ENCODE results near the gene UBE2L5. TPM values are rescaled to one million over a fixed set of nuclear protein-coding genes. Genes with fewer than 3 reads are reported as not detected.

The UBE2L5 gene
- total RNA-seq, 2 experiments from 2014 or later = 0.11 TPM; not detected in 1

GRCh38 chr13:30429721-30430694 lies 7.7 kb downstream of the UBE2L5 start:
- H3K27me3 Mint-ChIP-seq = no peaks in the 10 kb centered on the region
- ChIA-PET POLR2A (interaction anchor here (0.8 to 1.3 kb wide), 3 partner anchors 8 to 36 kb away, joined by 3 to 4 read pairs (median 3); partner anchors contain the start of genes HMGB1 and UBE2L5), CTCF (interaction anchor here (1.4 kb wide), 1 partner anchor 59 kb away, joined by 3 read pairs; no protein-coding TSS in a partner anchor)
- no peaks in the 10 kb centered on the region for H3K9me3 Mint-ChIP-seq
- Histone ChIP-seq H3K36me3 (ENCODE audit: insufficient read depth, low read length) (no peaks in the 10 kb centered on the region), H3K4me3 (ENCODE audit: low read length) (no peak overlapping the region), H3K4me1 (ENCODE audit: insufficient read depth, low read length) (no peaks in the 10 kb centered on the region), H3K27me3 (ENCODE audit: control insufficient read depth in 1 of 2, insufficient read depth in 2 of 2, low read length in 2 of 2) (no peaks in the 10 kb centered on the region), H3K27ac (ENCODE audit: low read depth in 1 of 2, low read length in 2 of 2) (no peak overlapping the region), H3K9me3 (ENCODE audit: control insufficient read depth in 1 of 2, insufficient read depth in 1 of 2, low read length in 2 of 2) (no peaks in the 10 kb centered on the region)
- no peak overlapping the region for H3K27ac Mint-ChIP-seq
- peaks cover 8% of the 10 kb centered on the region for H3K4me1 Mint-ChIP-seq (ENCODE audit: low read depth)
- DNase-seq (peak in 3 of 14 experiments; percentile 45 to 62 (median 46)), ATAC-seq (ENCODE audit: poor library complexity) (peak; percentile 56)
- no peaks in the 10 kb centered on the region for H3K36me3 Mint-ChIP-seq (ENCODE audit: low read depth)
- no peak for TF ChIP-seq CTCF (IDR thresholded peaks at IDR 0.05)
- intact Hi-C loops (cut with DNase I, micrococcal nuclease) = no loop called here
- no peak overlapping the region for H3K4me3 Mint-ChIP-seq

- H3K4me1 Mint-ChIP-seq (ENCODE audit: low read depth) = peaks cover 8% of the 10 kb centered on the region
- intact Hi-C loops (cut with DNase I, micrococcal nuclease) = no loop called here
- CTCF ChIA-PET = interaction anchor here (0.7 kb wide), 1 partner anchor 18 kb away, joined by 3 read pairs; no protein-coding TSS in a partner anchor
- Histone ChIP-seq H3K27ac (ENCODE audit: low read depth in 1 of 2, low read length in 2 of 2) (no peak overlapping the region), H3K4me3 (ENCODE audit: low read length) (no peak overlapping the region), H3K27me3 (ENCODE audit: control insufficient read depth in 1 of 2, insufficient read depth in 2 of 2, low read length in 2 of 2) (no peaks in the 10 kb centered on the region), H3K9me3 (ENCODE audit: control insufficient read depth in 1 of 2, insufficient read depth in 1 of 2, low read length in 2 of 2) (no peaks in the 10 kb centered on the region), H3K36me3 (ENCODE audit: insufficient read depth, low read length) (no peaks in the 10 kb centered on the region), H3K4me1 (ENCODE audit: insufficient read depth, low read length) (no peaks in the 10 kb centered on the region)
- no peaks in the 10 kb centered on the region for H3K36me3 Mint-ChIP-seq (ENCODE audit: low read depth)
- POLR2A ChIA-PET = interaction anchor here (0.8 to 1.3 kb wide), 3 partner anchors 9 to 60 kb away, joined by 3 to 4 read pairs (median 4); partner anchors contain the start of gene UBE2L5
- DNase-seq (no peak), ATAC-seq (ENCODE audit: poor library complexity) (no peak)
- no peak overlapping the region for H3K4me3 Mint-ChIP-seq
- no peaks in the 10 kb centered on the region for H3K9me3 Mint-ChIP-seq
- no peaks in the 10 kb centered on the region for H3K27me3 Mint-ChIP-seq
- no peak for TF ChIP-seq CTCF (IDR thresholded peaks at IDR 0.05)
- H3K27ac Mint-ChIP-seq = no peak overlapping the region
These were observed 9.1 kb downstream of the UBE2L5 start for GRCh38 chr13:30431269-30431940.

GRCh38 chr13:30435911-30436451 lies 13.7 kb downstream of the UBE2L5 start:
- no peaks in the 10 kb centered on the region for H3K9me3 ChIP-seq (ENCODE audit: control insufficient read depth in 1 of 2, insufficient read depth in 1 of 2, low read length in 2 of 2)
- no peak overlapping the region for H3K4me3 Mint-ChIP-seq
- H3K27ac ChIP-seq (ENCODE audit: low read depth in 1 of 2, low read length in 2 of 2) = no peak overlapping the region
- DNase-seq (no peak), ATAC-seq (ENCODE audit: poor library complexity) (no peak)
- intact Hi-C loops (cut with DNase I, micrococcal nuclease) = no loop called here
- TF ChIP-seq CTCF (IDR thresholded peaks at IDR 0.05) = no peak
- H3K4me1 Mint-ChIP-seq (ENCODE audit: low read depth) = peaks cover under 1% of the 10 kb centered on the region
- no peak overlapping the region for H3K27ac Mint-ChIP-seq
- no peaks in the 10 kb centered on the region for H3K27me3 ChIP-seq (ENCODE audit: control insufficient read depth in 1 of 2, insufficient read depth in 2 of 2, low read length in 2 of 2)
- CTCF ChIA-PET = no interaction called here
- H3K36me3 Mint-ChIP-seq (ENCODE audit: low read depth) = no peaks in the 10 kb centered on the region
- POLR2A ChIA-PET = interaction anchor here (1.4 kb wide), 1 partner anchor 64 kb away, joined by 3 read pairs; no protein-coding TSS in a partner anchor
- no peaks in the 10 kb centered on the region for H3K4me1 ChIP-seq (ENCODE audit: insufficient read depth, low read length)
- no peaks in the 10 kb centered on the region for H3K9me3 Mint-ChIP-seq
- H3K27me3 Mint-ChIP-seq = no peaks in the 10 kb centered on the region
- no peaks in the 10 kb centered on the region for H3K36me3 ChIP-seq (ENCODE audit: insufficient read depth, low read length)
- no peak overlapping the region for H3K4me3 ChIP-seq (ENCODE audit: low read length)

Data from CD4-positive, alpha-beta T cell (primary cell).